HG03432 (cell line): Measurements from ENCODE around the gene RFX1.
A peak's percentile ranks its signal among the peaks of the same experiment; 100 is the strongest.
"Not testable (repeated sequence)": the region's sequence is repeated elsewhere in the genome, so short reads cannot be mapped to it uniquely, and the experiment has no call there.

Experiments
- ATAC-seq: cut with Tn5 transposase; IDR thresholded peaks from one replicate; pipeline ENCODE4 v1.9.1; 2021; ENCODE audit warnings: mild to moderate bottlenecking, moderate library complexity; ENCODE audit not compliant: unreplicated experiment

Gene RFX1

DNA sequence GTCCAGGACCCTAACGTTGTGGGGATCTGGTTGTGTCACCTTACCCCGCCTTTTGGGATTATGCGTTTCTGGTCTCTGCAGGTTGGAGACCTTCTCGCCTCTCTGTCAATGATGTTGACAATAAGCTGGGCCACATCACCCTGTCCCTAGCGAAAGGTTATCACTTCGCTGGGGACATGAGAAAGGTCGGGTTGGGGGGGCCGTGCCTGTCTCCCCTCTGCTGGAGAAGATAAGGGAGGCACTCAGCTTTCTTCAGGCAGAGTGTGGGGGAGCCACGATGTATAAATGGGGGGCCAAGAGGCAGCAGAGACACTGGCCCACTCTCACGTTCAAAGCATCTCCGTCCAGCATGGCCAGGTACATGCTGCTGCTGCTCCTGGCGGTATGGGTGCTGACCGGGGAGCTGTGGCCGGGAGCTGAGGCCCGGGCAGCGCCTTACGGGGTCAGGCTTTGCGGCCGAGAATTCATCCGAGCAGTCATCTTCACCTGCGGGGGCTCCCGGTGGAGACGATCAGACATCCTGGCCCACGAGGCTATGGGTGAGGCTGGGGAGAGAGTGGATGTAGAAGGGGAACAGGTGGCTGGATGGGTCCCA, 21.8 kb upstream of the RFX1 start, which contains the start of gene RLN3:
RLN3 (plus strand) TSS at position 293 of the 595 bp plus-strand sequence; CDS start at position 350, 57 bp downstream.
- no peak for ATAC-seq

GRCh38 chr19:14026652-14027192, 20.6 kb upstream of the RFX1 start:
- ATAC-seq = not testable (repeated sequence)

GRCh38 chr19:14023404-14024235, 17.5 kb upstream of the RFX1 start:
- no peak for ATAC-seq

DNA sequence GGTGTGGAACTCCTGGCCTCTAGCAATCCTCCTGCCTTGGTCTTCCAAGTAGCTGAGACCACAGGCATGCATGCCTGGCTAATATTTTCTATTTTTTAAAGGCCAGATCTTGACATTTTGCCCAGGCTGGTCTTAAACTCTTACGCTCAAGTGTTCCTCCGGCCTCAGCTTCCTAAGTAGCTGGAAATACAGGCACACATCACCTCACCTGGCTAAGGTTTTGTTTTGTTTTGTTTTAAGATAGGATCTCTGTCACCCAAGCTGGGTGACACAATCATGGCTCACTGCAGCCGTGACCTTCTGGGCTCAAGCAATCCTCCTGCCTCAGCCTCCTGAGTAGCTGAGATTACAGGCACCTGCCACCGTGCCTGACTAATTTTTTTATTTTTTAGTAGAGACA, 16.3 kb upstream of the RFX1 start:
- no peak for ATAC-seq

- no peak for ATAC-seq
Measured at GRCh38 chr19:14021474-14021873, 15.4 kb upstream of the RFX1 start.

DNA sequence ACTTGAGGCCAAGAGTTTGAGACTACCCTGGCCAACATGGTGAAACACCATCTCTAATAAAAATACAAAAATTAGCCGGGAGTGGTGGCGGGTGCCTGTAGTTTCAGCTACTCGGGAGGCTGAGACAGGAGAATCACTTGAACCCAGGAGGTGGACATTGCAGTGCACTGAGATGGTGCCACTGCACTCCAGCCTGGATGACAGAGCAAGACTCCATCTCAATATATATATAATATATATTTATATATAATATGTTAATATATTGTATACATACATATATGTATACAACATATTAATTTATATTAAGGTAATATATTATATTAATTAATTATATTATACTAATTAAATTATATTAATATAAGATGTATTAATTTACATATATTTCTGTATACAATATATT, 13.6 kb upstream of the RFX1 start:
- not testable (repeated sequence) for ATAC-seq

DNA sequence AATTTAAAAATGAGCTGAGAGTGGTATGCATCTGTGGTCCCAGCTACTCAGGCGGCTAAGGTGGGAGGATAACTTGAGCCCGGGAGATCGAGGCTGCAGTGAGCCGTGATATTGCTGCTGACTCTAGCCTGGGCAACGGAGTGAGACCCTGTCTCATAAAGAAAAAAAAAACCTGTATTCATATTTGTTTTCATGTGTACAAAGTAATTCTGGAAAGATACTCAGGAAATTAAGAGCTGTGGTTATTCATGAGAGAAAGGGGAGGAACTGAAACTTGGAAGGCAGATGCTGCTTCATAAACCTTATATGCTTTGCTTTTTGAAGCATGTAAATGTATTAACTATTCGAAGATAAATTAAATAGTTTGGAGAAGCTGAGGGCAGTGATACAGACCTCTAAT, 13.0 kb upstream of the RFX1 start:
- no peak for ATAC-seq

DNA sequence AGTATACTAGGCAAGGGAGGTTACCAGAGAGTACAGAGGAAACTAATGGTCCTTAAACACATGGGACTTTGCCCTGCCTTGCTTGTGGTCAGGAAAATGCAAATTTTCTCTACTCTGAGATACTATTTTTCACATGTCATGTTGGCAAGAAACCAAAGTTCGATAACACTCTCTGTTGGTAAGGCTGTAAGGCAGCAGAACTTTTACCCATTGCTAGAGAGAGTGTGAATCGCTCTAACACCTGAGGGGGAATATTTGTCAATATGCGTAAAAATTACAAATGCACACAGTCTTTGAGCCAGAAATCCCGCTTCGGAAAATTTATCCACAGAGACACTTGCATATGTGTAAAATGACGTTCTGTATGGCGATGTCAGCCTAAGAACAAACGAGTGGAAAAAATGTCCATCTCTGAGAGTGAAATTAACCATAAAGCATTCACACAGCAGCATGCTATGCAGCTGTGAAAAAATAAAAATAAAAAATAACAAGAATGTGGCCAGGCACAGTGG, 9.5 kb upstream of the RFX1 start:
- ATAC-seq = peak; percentile 83

DNA sequence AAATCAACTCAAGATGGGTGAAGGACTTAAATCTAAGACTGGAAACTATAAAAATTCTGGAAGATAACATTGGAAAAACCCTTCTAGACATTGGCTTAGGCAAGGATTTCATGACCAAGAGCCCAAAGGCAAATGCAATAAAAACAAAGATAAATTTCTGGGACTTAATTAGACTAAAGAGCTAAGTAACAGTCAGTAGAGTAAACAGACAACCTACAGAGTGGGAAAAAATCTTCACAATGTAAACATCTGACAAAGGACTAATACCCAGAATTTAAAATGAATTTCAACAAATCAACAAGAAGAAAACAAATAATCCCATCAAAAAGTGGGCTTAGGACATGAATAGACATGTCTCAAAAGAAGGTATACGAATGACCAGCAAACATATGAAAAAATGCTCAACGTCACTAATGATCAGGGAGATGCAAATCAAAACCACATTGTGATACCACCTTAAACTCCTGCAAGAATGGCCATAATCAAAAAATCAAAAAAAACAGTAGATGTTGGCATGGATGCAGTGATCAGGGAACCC, 6.3 kb upstream of the RFX1 start:
- no peak for ATAC-seq

- peak; percentile 37 for ATAC-seq
Measured at GRCh38 chr19:14006766-14007562, 844 bp upstream of the RFX1 start.

DNA sequence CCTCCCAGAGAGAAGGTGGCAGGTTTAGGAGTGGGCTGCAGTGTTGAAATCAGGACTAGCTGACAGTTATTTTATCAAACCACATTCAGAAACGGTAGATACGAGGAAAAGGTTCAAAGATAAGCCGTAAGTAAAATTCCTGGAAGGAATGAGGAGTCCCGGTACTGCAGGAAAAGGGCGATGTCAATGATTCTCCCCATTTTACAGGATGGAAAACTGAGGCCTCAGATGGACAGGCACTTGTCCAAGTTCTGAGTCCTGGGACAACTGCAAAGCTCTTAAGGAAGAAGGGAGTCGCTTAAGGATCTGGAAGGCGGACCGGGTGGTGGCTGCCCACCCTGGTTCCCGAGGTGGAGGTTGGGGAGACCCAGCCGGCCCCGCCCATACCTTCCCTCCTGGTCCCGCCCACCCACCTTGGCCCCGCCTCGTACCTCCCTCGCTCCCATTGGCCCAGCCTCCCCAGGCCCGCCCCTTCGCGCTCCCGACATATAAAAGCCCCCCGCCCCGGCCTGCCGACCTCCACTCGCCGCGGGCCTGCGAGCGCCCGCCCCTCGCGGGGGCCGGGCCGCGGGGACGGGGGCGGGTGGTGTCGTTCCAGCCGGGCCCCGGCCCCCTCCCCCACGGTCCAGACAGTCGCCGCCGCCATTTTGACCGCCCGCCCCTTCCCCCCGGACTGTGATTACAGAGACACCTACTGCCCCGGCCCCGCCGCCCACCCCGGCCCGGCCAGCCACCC, 603 bp downstream of the RFX1 start:
- peak; percentile 45 for ATAC-seq

DNA sequence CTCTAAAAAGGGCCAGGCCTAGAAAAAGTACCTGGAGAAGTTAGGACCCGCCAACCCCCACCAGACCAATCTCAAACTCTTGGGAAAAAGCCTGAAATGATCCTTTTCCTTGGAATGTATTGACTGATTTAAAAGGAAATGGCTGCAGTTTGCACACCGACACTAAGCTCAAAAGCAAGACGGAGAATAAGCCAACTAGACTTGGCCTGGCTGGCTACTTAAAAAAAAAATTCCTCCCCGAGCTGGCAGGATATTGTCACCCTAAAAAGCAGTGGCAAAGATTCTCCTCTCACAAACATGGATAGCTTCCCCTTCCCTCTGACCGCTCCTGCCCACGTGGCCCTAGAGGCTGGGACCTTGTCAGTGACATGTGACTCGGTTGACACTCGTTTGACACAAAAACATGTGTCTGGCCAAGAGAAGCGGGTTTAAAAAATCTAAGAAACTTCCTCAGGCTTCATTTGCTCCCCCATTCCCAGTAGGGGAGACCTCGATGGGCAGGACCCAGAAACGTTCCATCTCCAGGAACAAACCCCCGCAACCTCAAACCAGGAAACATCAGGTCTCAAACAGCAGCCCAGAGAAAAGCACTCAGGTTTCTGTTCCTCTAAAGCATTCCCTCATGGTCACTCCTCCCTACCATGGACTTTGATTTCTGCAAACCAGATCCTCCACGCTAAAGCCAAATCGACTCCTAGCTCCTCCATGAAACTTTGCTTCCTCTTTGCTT, 1.3 kb downstream of the RFX1 start:
- no peak for ATAC-seq

DNA sequence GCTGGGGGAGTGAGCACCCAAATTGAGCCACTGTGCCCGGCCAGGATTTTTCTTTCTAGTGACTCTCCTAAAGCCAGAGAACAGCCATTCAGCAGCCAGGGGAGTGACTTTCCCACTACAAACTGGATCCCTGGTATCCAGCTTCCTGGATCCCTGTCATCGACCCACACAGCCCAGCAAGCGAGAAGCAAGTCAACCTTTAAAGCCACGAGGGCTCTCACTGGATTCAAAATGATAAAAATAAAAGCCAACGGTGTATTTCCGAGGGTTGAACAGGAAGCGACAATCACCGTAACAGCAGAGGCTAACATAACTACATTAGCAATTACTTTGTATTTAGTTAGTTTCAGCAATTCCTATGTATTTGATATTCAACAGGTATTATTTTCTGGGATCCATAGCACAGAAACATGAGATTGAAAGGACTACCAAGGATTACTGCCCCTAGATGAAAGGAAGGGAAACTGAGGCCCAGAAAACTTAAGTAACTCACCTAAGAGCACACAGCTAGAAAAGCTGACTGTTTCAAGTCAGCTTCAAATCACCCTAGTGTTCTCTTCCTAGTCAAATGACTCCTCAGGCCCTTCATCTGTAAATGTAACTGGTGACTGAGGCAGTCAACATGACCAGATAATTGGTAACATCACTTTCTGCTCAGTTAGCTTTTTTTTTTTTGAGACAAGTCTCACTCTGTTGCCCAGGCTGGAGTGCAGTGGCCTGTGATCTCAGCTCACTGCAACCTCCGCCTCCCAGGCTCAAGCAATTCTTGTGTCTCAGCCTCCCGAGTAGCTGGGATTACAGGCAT, 2.7 kb downstream of the RFX1 start:
- ATAC-seq = no peak

DNA sequence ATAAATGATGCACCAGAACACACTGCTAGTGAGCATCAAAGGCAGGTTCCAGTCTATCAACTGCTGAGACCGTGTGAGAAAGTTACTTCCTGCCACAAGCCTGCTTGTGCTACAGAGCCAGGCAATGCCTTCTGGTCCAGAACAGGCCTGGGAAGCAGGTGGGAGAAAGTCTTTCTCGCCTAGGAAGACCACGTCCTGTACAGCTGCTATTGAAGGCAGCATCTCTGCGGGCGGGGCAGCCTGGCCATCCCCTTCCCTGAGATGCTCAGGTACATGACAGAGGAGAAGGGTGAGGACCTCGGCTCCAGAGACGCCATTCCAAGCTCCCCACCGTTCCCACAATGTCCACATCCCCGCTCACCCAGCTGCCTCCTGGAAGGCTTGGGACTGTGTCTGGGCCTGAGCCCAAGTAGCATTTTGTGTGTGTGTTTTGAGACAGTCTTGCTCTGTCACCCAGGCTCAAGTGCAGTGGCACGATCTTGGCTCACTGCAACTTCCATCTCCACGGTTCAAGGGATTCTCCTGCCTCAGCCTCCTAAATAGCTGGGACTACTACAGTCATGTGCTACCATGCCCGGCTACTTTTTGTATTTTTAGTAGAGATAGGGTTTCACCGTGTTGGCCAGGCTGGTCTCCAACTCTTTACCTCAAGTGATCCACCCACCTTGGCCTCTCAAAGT, 3.4 kb downstream of the RFX1 start:
- ATAC-seq = no peak

DNA sequence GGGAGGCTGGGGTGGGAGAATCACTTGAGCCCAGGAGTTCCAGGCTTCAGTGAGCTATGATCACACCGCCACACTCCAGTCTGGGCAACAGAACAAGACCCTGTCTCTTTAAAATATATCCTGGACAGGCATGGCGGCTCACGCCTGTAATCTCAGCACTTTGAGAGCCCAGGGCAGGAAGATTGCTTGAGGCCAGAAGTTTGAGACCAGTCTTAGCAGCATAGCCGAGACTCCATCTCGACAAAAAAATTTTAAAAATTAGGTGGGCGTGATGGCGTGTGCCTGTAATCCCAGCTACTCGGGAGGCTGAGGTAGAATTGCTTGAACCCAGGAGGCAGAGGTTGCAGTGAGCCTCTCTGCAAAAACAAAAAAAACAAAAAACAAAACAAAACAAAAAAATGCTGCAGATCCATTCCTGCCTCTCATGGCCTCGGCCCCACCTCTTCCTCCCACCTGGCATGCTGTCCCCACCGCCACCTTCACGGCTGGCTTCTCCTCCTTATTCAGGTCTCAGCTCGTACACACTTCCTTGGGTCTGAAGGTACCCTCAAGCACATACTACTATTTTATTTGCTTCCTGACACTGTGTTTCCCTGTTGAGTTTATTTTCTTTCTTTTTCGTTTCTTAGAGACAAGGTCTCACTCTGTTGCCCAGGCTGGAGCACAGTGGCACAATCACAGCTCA, 5.3 kb downstream of the RFX1 start:
- ATAC-seq = no peak

DNA sequence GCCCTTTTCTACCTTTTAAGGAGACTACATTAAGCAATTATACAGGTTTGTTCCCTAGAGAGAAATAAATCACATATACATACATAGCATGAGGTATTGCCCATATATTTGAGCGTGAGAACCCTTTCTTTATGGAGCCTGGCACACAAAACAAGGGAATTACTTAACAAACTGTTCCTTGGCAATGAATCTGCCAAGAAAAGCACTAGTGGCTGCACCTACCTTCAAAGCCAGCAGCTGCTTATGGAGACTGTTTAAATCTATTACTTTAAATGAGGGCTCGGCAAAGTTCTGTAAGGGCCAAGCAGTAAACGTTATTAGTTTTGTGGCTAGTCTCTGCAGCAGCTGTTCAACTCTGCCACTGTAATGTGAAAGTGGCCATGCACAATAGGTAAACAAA, 7.0 kb downstream of the RFX1 start:
- ATAC-seq = no peak

DNA sequence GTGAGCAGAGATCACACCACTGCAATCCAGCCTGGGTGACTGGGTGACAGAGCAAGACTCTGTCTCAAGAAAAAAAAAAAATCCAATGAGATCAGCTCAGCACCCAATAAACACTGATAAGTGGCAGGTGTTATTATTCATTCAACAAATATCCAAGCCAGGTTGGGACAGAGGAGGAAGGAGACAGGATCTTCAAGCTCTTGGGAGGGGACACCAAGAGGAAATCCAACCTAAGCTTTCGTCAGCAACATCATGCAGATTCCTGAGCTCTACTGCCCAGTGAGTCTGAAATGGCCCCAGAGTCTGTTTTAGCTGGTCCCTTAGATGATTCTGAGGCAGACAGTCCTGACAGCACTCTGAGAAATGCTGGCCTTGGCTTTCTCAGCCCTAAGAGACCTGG, 7.7 kb downstream of the RFX1 start:
- ATAC-seq = no peak

GRCh38 chr19:13997631-13997962, 8.5 kb downstream of the RFX1 start:
- ATAC-seq = no peak
